A673 (cell line): ENCODE measurements around the gene PEAR1.

Experiments
- CTCF ChIP-seq: fragments of 300-800, 200-600 bp; sonication (generic); conservative IDR thresholded peaks from 2 replicates; pipeline ENCODE4 v1.5.1; 2017; ENCODE audit warnings: low read depth, mild to moderate bottlenecking, antibody characterized with exemption, low read length, moderate library complexity, mixed read lengths
- EZH2 ChIP-seq: fragments of 200-600 bp; sonication (generic); IDR thresholded peaks from 2 replicates; pipeline ENCODE4 v1.6.1; 2017; ENCODE audit warnings: borderline replicate concordance, low read depth, mild to moderate bottlenecking, mixed read lengths, antibody characterized with exemption, low read length; ENCODE audit not compliant: poor library complexity, severe bottlenecking

DNA sequence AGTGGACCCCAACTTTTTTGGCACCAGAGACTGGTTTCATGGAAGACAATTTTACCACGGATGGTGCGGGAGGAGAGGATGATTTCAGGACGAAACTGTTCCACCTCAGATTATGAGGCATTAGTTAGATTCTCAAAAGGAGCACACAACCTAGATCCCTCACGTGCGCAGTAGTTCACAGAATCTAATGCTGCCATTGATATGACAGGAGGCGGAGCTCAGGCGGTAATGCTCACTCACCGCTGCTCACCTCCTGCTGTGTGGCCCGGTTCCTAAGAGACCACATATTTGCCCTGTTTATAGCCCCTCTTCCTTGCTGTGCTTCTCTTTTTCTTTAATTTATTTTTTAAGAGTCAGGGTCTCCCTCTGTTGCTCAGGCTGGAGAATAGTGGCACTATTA lies 28.3 kb upstream of the PEAR1 start:
- TF ChIP-seq CTCF: no peak
- no peak for TF ChIP-seq EZH2
